ENCODE data around the gene MECP2.
"Not testable (repeated sequence)": the region's sequence is repeated elsewhere in the genome, so short reads cannot be mapped to it uniquely, and the experiment has no call there.

MECP2 gene

GRCh38 chrX:153984351-153985178 lies 113.0 kb downstream of the MECP2 start:
- H3K4me3 ChIP-seq (ENCODE audit: low read length), result no peak overlapping the region
- no peak for TF ChIP-seq CTCF (conservative IDR thresholded peaks at IDR 0.05; ENCODE audit: low read depth, low read length)
- DNase-seq (ENCODE audit: low read depth), result no peak

- TF ChIP-seq CTCF (conservative IDR thresholded peaks at IDR 0.05; ENCODE audit: low read depth, low read length), result no peak
- H3K4me3 ChIP-seq (ENCODE audit: low read length), result no peak overlapping the region
- no peak for DNase-seq (ENCODE audit: low read depth)
These were observed 114.2 kb downstream of the MECP2 start for GRCh38 chrX:153983321-153983801.

- no peak for DNase-seq (ENCODE audit: low read depth)
- TF ChIP-seq CTCF (conservative IDR thresholded peaks at IDR 0.05; ENCODE audit: low read depth, low read length), result no peak
These were observed 115.6 kb downstream of the MECP2 start for GRCh38 chrX:153981771-153982533.

GRCh38 chrX:153981231-153981630 lies 116.3 kb downstream of the MECP2 start:
- DNase-seq (ENCODE audit: low read depth), result no peak
- H3K4me3 ChIP-seq (ENCODE audit: low read length), result no peak overlapping the region

More at GRCh38 chrX:153981771-153982533, 115.6 kb downstream of the MECP2 start:
- H3K4me3 ChIP-seq (ENCODE audit: low read length), result no peak overlapping the region

GRCh38 chrX:153980394-153980793 lies 117.1 kb downstream of the MECP2 start:
- DNase-seq (ENCODE audit: low read depth), result not testable (repeated sequence)

More at GRCh38 chrX:153981231-153981630, 116.3 kb downstream of the MECP2 start:
- TF ChIP-seq CTCF (conservative IDR thresholded peaks at IDR 0.05; ENCODE audit: low read depth, low read length), result no peak

GRCh38 chrX:153974726-153975286 lies 122.7 kb downstream of the MECP2 start:
- no peak overlapping the region for H3K4me3 ChIP-seq (ENCODE audit: low read length)
- no peak for DNase-seq (ENCODE audit: low read depth)

More at GRCh38 chrX:153980394-153980793, 117.1 kb downstream of the MECP2 start:
- H3K4me3 ChIP-seq (ENCODE audit: low read length), result not testable (repeated sequence)

More at GRCh38 chrX:153974726-153975286, 122.7 kb downstream of the MECP2 start:
- TF ChIP-seq CTCF (conservative IDR thresholded peaks at IDR 0.05; ENCODE audit: low read depth, low read length), result no peak
